CD14-positive monocyte (primary cell): ENCODE results near the gene SIAH1. TPM values are rescaled to one million over a fixed set of nuclear protein-coding genes. Genes with fewer than 3 reads are reported as not detected.

Source experiments
- DNase-seq, 3 donors: peaks; one replicate each; pipeline ENCODE4 v3.0.0-alpha.2; 2011 to 2022
- H2AFZ ChIP-seq: 2 replicates; pipeline ENCODE4 v1.6.0; 2012; ENCODE audit warnings: mild to moderate bottlenecking, low read depth, low read length, inconsistent platforms; ENCODE audit not compliant: insufficient read depth, poor library complexity, severe bottlenecking
- H3K27ac ChIP-seq, 2 donors: 1 replicate in 1 of 2; 2 replicates in 1 of 2; pipeline ENCODE4 v1.5.1; 2012 to 2013; ENCODE audit warnings: low read length in 2 of 2, control low read depth in 1 of 2, inconsistent platforms in 1 of 2, low read depth in 1 of 2, mild to moderate bottlenecking in 1 of 2
- H3K27me3 ChIP-seq, 2 donors: one replicate each; pipeline versions ENCODE4 v1.6.0 to v1.6.1; 2011 to 2013; ENCODE audit warnings: low read length in 2 of 2; ENCODE audit not compliant: control insufficient read depth in 2 of 2, insufficient read depth in 2 of 2
- H3K36me3 ChIP-seq, 2 donors: replicated peaks in 1 of 2; 1 replicate in 1 of 2; 2 replicates in 1 of 2; pipeline versions ENCODE4 v1.5.1 to v1.6.1; 2012 to 2013; ENCODE audit warnings: low read length in 2 of 2, control low read depth in 1 of 2, inconsistent platforms in 1 of 2, mild to moderate bottlenecking in 1 of 2; ENCODE audit not compliant: insufficient read depth in 2 of 2, control insufficient read depth in 1 of 2
- H3K4me1 ChIP-seq, 2 donors: 1 replicate in 1 of 2; 2 replicates in 1 of 2; pipeline versions ENCODE4 v1.5.1 to v1.6.1; 2012 to 2013; ENCODE audit warnings: low read length in 2 of 2, control low read depth in 1 of 2, inconsistent platforms in 1 of 2, mild to moderate bottlenecking in 1 of 2, moderate library complexity in 1 of 2; ENCODE audit not compliant: insufficient read depth in 2 of 2, control insufficient read depth in 1 of 2
- H3K4me2 ChIP-seq: replicated peaks from 2 replicates; pipeline ENCODE3; 2012; ENCODE audit warnings: low read length, moderate library complexity, mild to moderate bottlenecking; ENCODE audit not compliant: poor library complexity, severe bottlenecking; ENCODE audit errors: extremely low read depth
- H3K4me3 ChIP-seq, 3 experiments: fragments of 200-600 bp in 1 of 3; sonication (generic) in 1 of 3; replicated peaks in 1 of 3; 1 replicate in 2 of 3; 2 replicates in 1 of 3; pipeline ENCODE4 v1.5.1; 2011 to 2013; ENCODE audit warnings: low read length in 3 of 3, mild to moderate bottlenecking in 3 of 3, control low read depth in 2 of 3, low read depth in 2 of 3, inconsistent platforms in 1 of 3, moderate library complexity in 1 of 3
- H3K79me2 ChIP-seq: 2 replicates; pipeline ENCODE4 v1.6.0; 2012; ENCODE audit warnings: mild to moderate bottlenecking, control low read depth, inconsistent platforms, low read length, moderate library complexity; ENCODE audit not compliant: insufficient read depth
- H3K9ac ChIP-seq: 2 replicates; pipeline ENCODE4 v1.6.0; 2017; ENCODE audit warnings: low read length, mild to moderate bottlenecking; ENCODE audit not compliant: insufficient read depth, poor library complexity, severe bottlenecking
- H3K9me3 ChIP-seq, 2 donors: replicated peaks in 1 of 2; 1 replicate in 1 of 2; 2 replicates in 1 of 2; pipeline versions ENCODE4 v1.5.1 to v1.6.1; 2012 to 2013; ENCODE audit warnings: low read length in 2 of 2, control low read depth in 1 of 2; ENCODE audit not compliant: control insufficient read depth in 1 of 2, insufficient read depth in 1 of 2
- H4K20me1 ChIP-seq: 2 replicates; pipeline ENCODE4 v1.6.0; 2012; ENCODE audit warnings: mild to moderate bottlenecking, low read length, control low read depth, moderate library complexity; ENCODE audit not compliant: insufficient read depth
- H3K27ac Mint-ChIP-seq, 7 donors: one replicate each; pipeline ENCODE4 v1.8.0; 2020; ENCODE audit warnings: mild to moderate bottlenecking in 7 of 7, mixed read lengths in 7 of 7, moderate library complexity in 6 of 7, inconsistent platforms in 2 of 7
- H3K27me3 Mint-ChIP-seq, 3 donors: one replicate each; pipeline ENCODE4 v1.8.0; 2021 to 2022; ENCODE audit warnings: low read depth in 3 of 3, mild to moderate bottlenecking in 3 of 3, mixed read lengths in 3 of 3, moderate library complexity in 3 of 3, inconsistent platforms in 1 of 3
- H3K36me3 Mint-ChIP-seq, 2 donors: one replicate each; pipeline ENCODE4 v1.8.0; 2020; ENCODE audit warnings: mixed read lengths in 2 of 2, inconsistent platforms in 1 of 2, mild to moderate bottlenecking in 1 of 2
- H3K4me1 Mint-ChIP-seq: one replicate; pipeline ENCODE4 v1.8.0; 2020; ENCODE audit warnings: mild to moderate bottlenecking, mixed read lengths
- H3K4me3 Mint-ChIP-seq, 2 donors: one replicate each; pipeline ENCODE4 v1.8.0; 2020; ENCODE audit warnings: mild to moderate bottlenecking in 2 of 2, mixed read lengths in 2 of 2, moderate library complexity in 1 of 2
- H3K9me3 Mint-ChIP-seq, 7 donors: one replicate each; pipeline ENCODE4 v1.8.0; 2020 to 2022; ENCODE audit warnings: mixed read lengths in 7 of 7, mild to moderate bottlenecking in 6 of 7, moderate library complexity in 6 of 7, inconsistent platforms in 2 of 7
- WGBS: methylation state at CpG from one replicate; pipeline ENCODE4 v1.1.5; 2013; ENCODE audit warnings: missing lambda C conversion rate; ENCODE audit not compliant: insufficient coverage; 5-methylcytosine and 5-hydroxymethylcytosine counted together
- intact Hi-C, 2 donors: fragments of 100-400 bp; cut with micrococcal nuclease; formaldehyde crosslinking; loops; one replicate each; pipeline versions ENCODE4 v1.15.0 to v1.15.1; 2023
- polyA plus RNA-seq, 3 donors: library from polyadenylated mRNA; depleted of rRNA in 1 of 3; unstranded in 2 of 3; stranded (reverse) in 1 of 3; fragments of 300-500 nt in 2 of 3; fragments of >200 nt in 1 of 3; fragmentation: Illumina TruSeq in 2 of 3; gene quantifications; 1 replicate in 2 of 3; 2 replicates in 1 of 3; pipeline ENCODE4 v1.2.3, GENCODE V29; 2012 to 2021
- TF ChIP-seq, protein P1 (sequence below): fragments of 200-600 bp; IDR thresholded peaks from one replicate; pipeline ENCODE4 v1.8.0; 2022; ENCODE audit warnings: antibody characterized with exemption, mild to moderate bottlenecking

Gene SIAH1
- polyA plus RNA-seq, 3 donors = 4.9 to 11.8 (median 5.6) TPM

DNA sequence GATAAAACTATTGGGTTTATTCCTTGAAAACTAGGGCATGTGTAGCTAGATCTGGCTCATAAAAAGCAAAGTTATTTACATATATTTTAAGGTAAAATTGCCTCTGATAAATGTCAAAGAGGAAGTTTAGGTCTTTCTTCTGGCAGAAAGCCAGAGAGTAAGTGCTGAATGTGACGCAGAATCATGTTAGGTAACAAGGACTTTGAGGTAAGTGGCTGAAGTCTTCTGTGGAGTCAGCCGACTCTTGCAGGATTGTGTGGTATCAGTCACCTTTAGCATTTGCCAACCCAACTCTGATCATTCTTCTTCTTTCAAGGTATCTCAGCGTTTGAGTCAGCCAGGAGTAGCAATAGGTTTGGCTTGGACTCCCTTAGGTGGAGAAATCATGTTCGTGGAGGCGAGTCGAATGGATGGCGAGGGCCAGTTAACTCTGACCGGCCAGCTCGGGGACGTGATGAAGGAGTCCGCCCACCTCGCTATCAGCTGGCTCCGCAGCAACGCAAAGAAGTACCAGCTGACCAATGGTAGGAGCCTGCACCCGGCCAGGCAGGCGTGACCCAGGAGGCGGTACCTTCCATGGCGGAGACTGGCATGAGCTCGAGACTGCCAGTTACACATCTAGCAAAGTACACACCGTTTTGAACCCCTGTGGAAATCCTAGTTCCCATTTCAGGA lies 37.9 kb downstream of the SIAH1 start:
- H3K9me3 Mint-ChIP-seq = peaks cover 0 to 2% (median 0%) of the 10 kb centered on the region in 7 donors
- Histone ChIP-seq H3K79me2 (no peaks in the 10 kb centered on the region), H3K4me1 (no peaks in the 10 kb centered on the region), H3K36me3 (peaks cover 50 to 80% of the 10 kb centered on the region in 2 donors), H2AFZ (no peak overlapping the region), H3K4me2 (no peak overlapping the region), H3K9me3 (no peaks in the 10 kb centered on the region), H3K27ac (peak overlapping the region in 1 of 2 donors; percentile 52), H4K20me1 (peaks cover 10% of the 10 kb centered on the region), H3K27me3 (no peaks in the 10 kb centered on the region), H3K4me3 (no peak overlapping the region), H3K9ac (no peak overlapping the region)
- 95% methylated on average over 17 of the region's 20 CpGs for WGBS
- intact Hi-C loops = no loop called here
- peaks cover 54 to 78% of the 10 kb centered on the region in 2 donors for H3K36me3 Mint-ChIP-seq
- peak overlapping the region in 2 of 7 donors; percentile 76 to 81 for H3K27ac Mint-ChIP-seq
- peaks cover 8% of the 10 kb centered on the region for H3K4me1 Mint-ChIP-seq
- TF ChIP-seq, protein P1, sequence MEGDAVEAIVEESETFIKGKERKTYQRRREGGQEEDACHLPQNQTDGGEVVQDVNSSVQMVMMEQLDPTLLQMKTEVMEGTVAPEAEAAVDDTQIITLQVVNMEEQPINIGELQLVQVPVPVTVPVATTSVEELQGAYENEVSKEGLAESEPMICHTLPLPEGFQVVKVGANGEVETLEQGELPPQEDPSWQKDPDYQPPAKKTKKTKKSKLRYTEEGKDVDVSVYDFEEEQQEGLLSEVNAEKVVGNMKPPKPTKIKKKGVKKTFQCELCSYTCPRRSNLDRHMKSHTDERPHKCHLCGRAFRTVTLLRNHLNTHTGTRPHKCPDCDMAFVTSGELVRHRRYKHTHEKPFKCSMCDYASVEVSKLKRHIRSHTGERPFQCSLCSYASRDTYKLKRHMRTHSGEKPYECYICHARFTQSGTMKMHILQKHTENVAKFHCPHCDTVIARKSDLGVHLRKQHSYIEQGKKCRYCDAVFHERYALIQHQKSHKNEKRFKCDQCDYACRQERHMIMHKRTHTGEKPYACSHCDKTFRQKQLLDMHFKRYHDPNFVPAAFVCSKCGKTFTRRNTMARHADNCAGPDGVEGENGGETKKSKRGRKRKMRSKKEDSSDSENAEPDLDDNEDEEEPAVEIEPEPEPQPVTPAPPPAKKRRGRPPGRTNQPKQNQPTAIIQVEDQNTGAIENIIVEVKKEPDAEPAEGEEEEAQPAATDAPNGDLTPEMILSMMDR = no peak
- H3K4me3 Mint-ChIP-seq = no peak overlapping the region
- DNase-seq = peak; percentile 37 to 62 (median 62)
- no peaks in the 10 kb centered on the region for H3K27me3 Mint-ChIP-seq

DNA sequence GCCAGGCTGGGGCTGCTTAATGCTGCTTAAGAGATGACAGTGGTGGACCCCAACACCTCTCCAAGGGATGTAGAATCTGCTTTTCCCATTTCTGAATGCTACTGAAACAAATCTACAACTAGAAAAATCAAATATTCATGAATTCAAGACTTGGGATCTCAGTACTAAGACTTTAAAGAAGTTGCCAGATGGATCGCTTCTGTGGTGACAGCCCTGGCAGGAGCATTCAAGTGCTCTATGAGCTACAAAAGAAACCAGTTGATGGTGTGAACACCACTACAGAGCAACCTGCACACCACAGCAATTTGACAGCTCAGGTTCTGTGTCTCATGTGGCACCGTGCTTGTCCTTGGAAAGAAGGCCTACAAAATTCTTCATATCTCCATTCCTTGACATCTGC lies 42.6 kb downstream of the SIAH1 start:
- H3K36me3 Mint-ChIP-seq = peaks cover 49 to 75% of the 10 kb centered on the region in 2 donors
- H3K9me3 Mint-ChIP-seq = peaks cover 0 to 2% (median 0%) of the 10 kb centered on the region in 7 donors
- H3K27ac Mint-ChIP-seq = no peak overlapping the region

More for the DNA sequence above, 42.6 kb downstream of the SIAH1 start:
- Histone ChIP-seq H3K9me3 (no peaks in the 10 kb centered on the region), H3K79me2 (no peaks in the 10 kb centered on the region), H3K27ac (no peak overlapping the region), H3K4me1 (no peaks in the 10 kb centered on the region), H3K4me3 (no peak overlapping the region), H4K20me1 (peaks cover 2% of the 10 kb centered on the region), H3K4me2 (no peak overlapping the region), H3K27me3 (no peaks in the 10 kb centered on the region), H3K9ac (no peak overlapping the region), H2AFZ (no peak overlapping the region), H3K36me3 (peaks cover 40 to 81% of the 10 kb centered on the region in 2 donors)
- no peaks in the 10 kb centered on the region for H3K27me3 Mint-ChIP-seq
- TF ChIP-seq, protein P1 = no peak
- 96% methylated on average over 2 of the region's 2 CpGs for WGBS
- intact Hi-C loops = no loop called here
- H3K4me3 Mint-ChIP-seq = no peak overlapping the region
- peaks cover 8% of the 10 kb centered on the region for H3K4me1 Mint-ChIP-seq
- no peak for DNase-seq
